Epithelial cell of proximal tubule (primary cell): Measurements from ENCODE around the gene OCA2. TPM values are rescaled to one million over a fixed set of nuclear protein-coding genes. Genes with fewer than 3 reads are reported as not detected.
A peak's percentile ranks its signal among the peaks of the same experiment; 100 is the strongest.

Experiments
- DNase-seq: peaks from one replicate; pipeline ENCODE4 v3.0.0-alpha.2; 2011; ENCODE audit warnings: low read depth
- H3K4me3 ChIP-seq: 2 replicates; pipeline ENCODE4 v1.5.1; 2011; ENCODE audit warnings: low read depth, mild to moderate bottlenecking, low read length
- CTCF ChIP-seq: conservative IDR thresholded peaks from 2 replicates; pipeline ENCODE4 v1.5.1; 2012; ENCODE audit warnings: low read depth, mild to moderate bottlenecking, low read length
- total RNA-seq: library from RNA; depleted of rRNA; stranded (reverse); fragments of >200 nt; gene quantifications from 2 replicates; pipeline ENCODE4 v1.2.3, GENCODE V29; 2015

OCA2 gene
- total RNA-seq, 1 donor from 2014 or later = not detected

DNA sequence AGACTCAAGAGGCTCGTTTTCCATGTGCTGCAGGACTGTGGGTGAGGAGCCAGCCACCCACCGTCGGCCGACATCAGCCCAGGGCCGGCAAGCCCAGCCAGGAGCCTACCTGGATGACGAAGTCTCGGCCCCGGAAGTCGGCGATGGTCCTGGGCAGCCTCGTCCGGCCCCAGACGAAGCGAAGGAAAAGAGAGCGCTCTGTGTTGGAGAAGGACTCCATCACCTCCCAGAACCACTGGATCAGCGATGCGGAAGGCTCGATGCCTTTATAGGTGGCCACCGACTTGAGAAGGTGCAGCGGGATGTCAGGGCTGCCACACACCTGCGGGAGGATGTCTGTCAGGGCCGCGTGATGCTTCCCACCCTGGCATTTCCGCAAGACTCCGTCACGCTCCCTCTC, 13.8 kb upstream of the OCA2 start:
- H3K4me3 ChIP-seq = no peak overlapping the region
- DNase-seq = no peak
- no peak for TF ChIP-seq CTCF

GRCh38 chr15:28112101-28112760, 13.1 kb upstream of the OCA2 start:
- no peak for TF ChIP-seq CTCF
- H3K4me3 ChIP-seq = no peak overlapping the region
- no peak for DNase-seq

DNA sequence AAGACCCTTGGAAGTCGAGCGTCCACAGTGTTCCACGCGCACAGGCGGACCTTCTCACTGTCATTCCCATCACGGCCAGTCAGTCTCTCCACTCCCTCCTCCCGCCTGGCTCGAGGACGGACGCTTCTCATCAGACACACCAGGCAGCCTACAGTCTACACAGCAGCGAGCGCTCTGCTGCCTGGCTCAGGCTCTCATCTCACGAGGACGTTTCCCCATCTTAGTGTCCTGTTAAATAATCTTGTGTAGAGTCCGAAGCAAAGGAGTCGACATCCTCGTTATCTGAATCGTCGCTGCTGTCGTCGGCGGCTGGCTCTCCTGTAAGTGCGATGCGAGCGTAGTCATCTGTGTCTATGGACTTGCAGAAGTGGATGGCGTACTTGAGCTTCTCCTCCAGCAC, 12.4 kb upstream of the OCA2 start:
- DNase-seq = no peak
- TF ChIP-seq CTCF = no peak
- no peak overlapping the region for H3K4me3 ChIP-seq

GRCh38 chr15:28110481-28110881, 11.4 kb upstream of the OCA2 start:
- TF ChIP-seq CTCF = no peak
- DNase-seq = no peak
- H3K4me3 ChIP-seq = no peak overlapping the region

DNA sequence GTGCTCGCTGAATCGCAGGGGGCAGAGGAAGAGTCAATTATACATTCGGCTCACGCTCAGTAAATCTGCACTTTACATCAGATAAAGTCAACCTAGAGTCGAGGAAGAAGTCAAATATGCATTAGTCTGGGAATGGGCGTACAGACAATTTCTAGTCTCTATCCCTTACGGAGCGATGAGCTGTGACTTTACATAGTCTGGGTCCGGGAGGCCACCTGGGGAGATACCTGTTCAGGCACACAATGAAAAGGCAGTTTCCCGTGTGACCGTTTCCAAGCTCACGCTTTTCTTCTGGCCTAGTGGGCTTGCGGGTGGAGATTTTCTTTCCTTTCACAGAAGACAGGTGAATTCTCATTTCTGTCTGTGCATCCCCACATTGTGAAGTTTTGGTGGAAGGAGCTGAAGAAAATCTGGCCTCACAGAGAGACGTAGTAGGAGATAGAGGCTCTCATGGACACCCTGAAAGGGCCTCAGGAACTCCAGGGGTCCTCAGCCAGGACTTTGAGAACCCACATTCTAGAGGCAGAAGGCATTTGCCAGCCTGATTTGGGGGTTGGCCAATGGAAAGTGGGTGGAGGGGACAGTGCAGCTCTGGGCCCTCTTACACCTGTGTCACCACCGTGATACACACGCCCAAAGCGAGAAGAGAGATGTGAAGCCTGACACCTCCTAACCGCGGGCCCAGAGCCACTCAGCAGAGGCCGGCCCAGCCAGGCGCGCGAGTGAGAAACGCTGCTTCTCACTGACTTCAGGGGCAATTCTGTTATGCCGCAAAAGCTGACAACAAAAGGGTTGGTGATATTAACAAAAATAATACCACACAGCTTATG, 10.7 kb upstream of the OCA2 start:
- no peak overlapping the region for H3K4me3 ChIP-seq
- no peak for DNase-seq

GRCh38 chr15:28107904-28108275, 8.8 kb upstream of the OCA2 start:
- no peak for DNase-seq
- TF ChIP-seq CTCF = no peak
- H3K4me3 ChIP-seq = peak overlapping the region; percentile 56

More for the DNA sequence above, 10.7 kb upstream of the OCA2 start:
- TF ChIP-seq CTCF = no peak
